ENCODE results near the gene RUNX3.

The RUNX3 gene

DNA sequence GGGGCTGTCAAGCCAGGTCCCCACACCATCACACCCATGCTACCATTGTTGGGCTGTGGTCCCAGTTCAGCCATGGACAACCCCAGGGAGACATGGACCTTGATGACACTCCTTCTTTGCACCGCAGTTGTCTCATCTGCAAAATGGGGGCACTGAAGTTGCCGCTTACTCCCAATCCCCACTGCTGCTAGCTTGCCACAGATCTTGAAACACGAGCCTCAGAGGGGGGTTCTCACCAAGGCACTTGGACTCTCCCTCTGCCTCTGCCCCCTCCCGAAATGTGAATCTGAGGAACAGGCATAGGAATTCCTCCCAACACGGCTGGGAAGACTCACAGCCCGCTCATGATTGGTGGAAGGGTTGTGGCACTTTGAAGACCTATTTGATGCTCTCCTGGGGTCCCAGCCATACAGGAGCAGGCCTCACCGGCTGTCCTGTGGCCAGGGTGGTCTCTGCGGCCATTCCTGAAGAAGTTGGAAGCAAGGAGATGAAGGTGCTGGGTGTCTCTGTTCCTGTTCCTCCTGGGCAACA is 31.1 kb downstream of the RUNX3 start (continued):
- TF ChIP-seq ZNF280D (tag by site-specific recombination; IDR thresholded peaks at IDR 0.05) (no peak), ZNF571 (tag by site-specific recombination; IDR thresholded peaks at IDR 0.05) (no peak), KLF8 (tag by site-specific recombination; IDR thresholded peaks at IDR 0.05) (no peak), GLIS1 (tag by site-specific recombination; IDR thresholded peaks at IDR 0.05) (peak; percentile 65)
- TF ChIP-seq, protein P1, sequence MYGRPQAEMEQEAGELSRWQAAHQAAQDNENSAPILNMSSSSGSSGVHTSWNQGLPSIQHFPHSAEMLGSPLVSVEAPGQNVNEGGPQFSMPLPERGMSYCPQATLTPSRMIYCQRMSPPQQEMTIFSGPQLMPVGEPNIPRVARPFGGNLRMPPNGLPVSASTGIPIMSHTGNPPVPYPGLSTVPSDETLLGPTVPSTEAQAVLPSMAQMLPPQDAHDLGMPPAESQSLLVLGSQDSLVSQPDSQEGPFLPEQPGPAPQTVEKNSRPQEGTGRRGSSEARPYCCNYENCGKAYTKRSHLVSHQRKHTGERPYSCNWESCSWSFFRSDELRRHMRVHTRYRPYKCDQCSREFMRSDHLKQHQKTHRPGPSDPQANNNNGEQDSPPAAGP (tag by site-specific recombination; IDR thresholded peaks at IDR 0.05): no peak

GRCh38 chr1:24898152-24898908 is 31.7 kb downstream of the RUNX3 start:
- Histone ChIP-seq H3K4me1 (ENCODE audit: control insufficient read depth, insufficient read depth, low read length) (no peaks in the 10 kb centered on the region), H3K4me3 (ENCODE audit: low read depth, low read length) (no peak overlapping the region), H3K9me3 (ENCODE audit: control insufficient read depth, insufficient read depth, low read depth, low read length) (no peaks in the 10 kb centered on the region), H3K36me3 (ENCODE audit: control insufficient read depth in 2 of 2, insufficient read depth in 1 of 2, low read length in 2 of 2) (no peaks in the 10 kb centered on the region), H3K27ac (ENCODE audit: extremely low read depth, low read depth, low read length) (no peak overlapping the region)
- ChIA-PET POLR2A (no interaction called here), CTCF (interaction anchor here (0.5 to 2.7 kb wide), 23 partner anchors 9 to 473 kb away, joined by 3 to 15 read pairs (median 4); no protein-coding TSS in a partner anchor)
- TF ChIP-seq ZNF747 (tag by site-specific recombination; IDR thresholded peaks at IDR 0.05): no peak
- TF ChIP-seq ZNF510 (tag by site-specific recombination; IDR thresholded peaks at IDR 0.05; ENCODE audit: insufficient replicate concordance): no peak
- TF ChIP-seq, protein P2, sequence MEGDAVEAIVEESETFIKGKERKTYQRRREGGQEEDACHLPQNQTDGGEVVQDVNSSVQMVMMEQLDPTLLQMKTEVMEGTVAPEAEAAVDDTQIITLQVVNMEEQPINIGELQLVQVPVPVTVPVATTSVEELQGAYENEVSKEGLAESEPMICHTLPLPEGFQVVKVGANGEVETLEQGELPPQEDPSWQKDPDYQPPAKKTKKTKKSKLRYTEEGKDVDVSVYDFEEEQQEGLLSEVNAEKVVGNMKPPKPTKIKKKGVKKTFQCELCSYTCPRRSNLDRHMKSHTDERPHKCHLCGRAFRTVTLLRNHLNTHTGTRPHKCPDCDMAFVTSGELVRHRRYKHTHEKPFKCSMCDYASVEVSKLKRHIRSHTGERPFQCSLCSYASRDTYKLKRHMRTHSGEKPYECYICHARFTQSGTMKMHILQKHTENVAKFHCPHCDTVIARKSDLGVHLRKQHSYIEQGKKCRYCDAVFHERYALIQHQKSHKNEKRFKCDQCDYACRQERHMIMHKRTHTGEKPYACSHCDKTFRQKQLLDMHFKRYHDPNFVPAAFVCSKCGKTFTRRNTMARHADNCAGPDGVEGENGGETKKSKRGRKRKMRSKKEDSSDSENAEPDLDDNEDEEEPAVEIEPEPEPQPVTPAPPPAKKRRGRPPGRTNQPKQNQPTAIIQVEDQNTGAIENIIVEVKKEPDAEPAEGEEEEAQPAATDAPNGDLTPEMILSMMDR (tag by site-specific recombination; IDR thresholded peaks at IDR 0.05): peak; percentile 83
- TF ChIP-seq ZNF202 (tag by site-specific recombination; IDR thresholded peaks at IDR 0.05; ENCODE audit: borderline replicate concordance): no peak
- TF ChIP-seq KLF1 (tag by site-specific recombination; IDR thresholded peaks at IDR 0.05): no peak
- no peak for TF ChIP-seq HOXC10 (CRISPR knock-in tag; IDR thresholded peaks at IDR 0.05)
- TF ChIP-seq ZNF571 (tag by site-specific recombination; IDR thresholded peaks at IDR 0.05): no peak
- TF ChIP-seq ZNF501 (tag by site-specific recombination; IDR thresholded peaks at IDR 0.05): no peak
- TF ChIP-seq ZNF404 (tag by site-specific recombination; IDR thresholded peaks at IDR 0.05): no peak
- TF ChIP-seq KLF9 (tag by site-specific recombination; IDR thresholded peaks at IDR 0.05; ENCODE audit: low read depth): 0 out of 2 replicates have a peak, but pooled peaks have one; percentile 12
- TF ChIP-seq ZNF280C (tag by site-specific recombination; IDR thresholded peaks at IDR 0.05): no peak
- TF ChIP-seq ZNF133 (tag by site-specific recombination; IDR thresholded peaks at IDR 0.05): no peak
- 0 out of 2 replicates have a peak, but pooled peaks have one; percentile 24 for TF ChIP-seq ZNF2 (tag by site-specific recombination; IDR thresholded peaks at IDR 0.05)
- no peak for TF ChIP-seq GFI1B (tag by site-specific recombination; IDR thresholded peaks at IDR 0.05)
- no peak for TF ChIP-seq ZNF518A (tag by site-specific recombination; conservative IDR thresholded peaks at IDR 0.05; ENCODE audit: low read depth)
- no peak for TF ChIP-seq ZNF529 (tag by site-specific recombination; IDR thresholded peaks at IDR 0.05; ENCODE audit: insufficient replicate concordance)
- TF ChIP-seq SP3 (tag by site-specific recombination; IDR thresholded peaks at IDR 0.05): no peak
- no peak for TF ChIP-seq ZNF791 (tag by site-specific recombination; IDR thresholded peaks at IDR 0.05)

All from HEK293 (cell line).